Breast epithelium (tissue), 3 donors: ENCODE measurements around the gene SGCB.

ENCODE experiments used
- CTCF ChIP-seq, 3 donors: fragments of 450-650 bp; IDR thresholded peaks; one replicate each; pipeline ENCODE4 v1.5.1; 2016 to 2017; ENCODE audit warnings: antibody characterized with exemption in 3 of 3, mild to moderate bottlenecking in 3 of 3, moderate library complexity in 3 of 3
- POLR2AphosphoS5 ChIP-seq, 3 donors: sonication (generic); formaldehyde crosslinking; IDR thresholded peaks; one replicate each; pipeline ENCODE4 v1.6.1; 2017; ENCODE audit warnings: antibody characterized with exemption in 3 of 3

GRCh38 chr4:52071791-52072546 is 33.9 kb upstream of the SGCB start:
- no peak for TF ChIP-seq POLR2AphosphoS5 (IDR thresholded peaks at IDR 0.05)
- TF ChIP-seq CTCF (IDR thresholded peaks at IDR 0.05), result no peak
